ENCODE data around the gene MFAP5.

DNA sequence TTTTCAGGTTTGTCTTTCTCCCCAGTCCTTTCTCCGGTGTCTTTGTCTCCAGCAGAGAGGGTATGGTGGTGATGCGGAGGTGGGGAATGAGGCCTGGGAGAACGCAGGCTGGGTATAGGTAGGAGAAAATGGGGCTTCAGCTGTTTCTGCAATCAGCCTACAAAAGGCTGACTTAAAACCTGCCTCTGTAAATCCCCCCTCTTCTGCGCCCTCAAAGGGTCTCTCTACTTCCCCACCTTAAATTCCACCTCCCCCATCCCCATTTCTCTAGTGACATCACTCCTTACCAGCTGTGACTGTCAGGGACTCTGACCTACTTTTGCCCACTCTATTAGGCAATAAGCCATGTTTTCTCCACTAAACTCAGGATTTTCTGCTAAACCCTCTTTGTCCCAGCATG, 27.1 kb upstream of the MFAP5 start:
- TF ChIP-seq, protein P1, sequence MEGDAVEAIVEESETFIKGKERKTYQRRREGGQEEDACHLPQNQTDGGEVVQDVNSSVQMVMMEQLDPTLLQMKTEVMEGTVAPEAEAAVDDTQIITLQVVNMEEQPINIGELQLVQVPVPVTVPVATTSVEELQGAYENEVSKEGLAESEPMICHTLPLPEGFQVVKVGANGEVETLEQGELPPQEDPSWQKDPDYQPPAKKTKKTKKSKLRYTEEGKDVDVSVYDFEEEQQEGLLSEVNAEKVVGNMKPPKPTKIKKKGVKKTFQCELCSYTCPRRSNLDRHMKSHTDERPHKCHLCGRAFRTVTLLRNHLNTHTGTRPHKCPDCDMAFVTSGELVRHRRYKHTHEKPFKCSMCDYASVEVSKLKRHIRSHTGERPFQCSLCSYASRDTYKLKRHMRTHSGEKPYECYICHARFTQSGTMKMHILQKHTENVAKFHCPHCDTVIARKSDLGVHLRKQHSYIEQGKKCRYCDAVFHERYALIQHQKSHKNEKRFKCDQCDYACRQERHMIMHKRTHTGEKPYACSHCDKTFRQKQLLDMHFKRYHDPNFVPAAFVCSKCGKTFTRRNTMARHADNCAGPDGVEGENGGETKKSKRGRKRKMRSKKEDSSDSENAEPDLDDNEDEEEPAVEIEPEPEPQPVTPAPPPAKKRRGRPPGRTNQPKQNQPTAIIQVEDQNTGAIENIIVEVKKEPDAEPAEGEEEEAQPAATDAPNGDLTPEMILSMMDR (IDR thresholded peaks at IDR 0.05; ENCODE audit: low read length): no peak
- TF ChIP-seq EZH2 (IDR thresholded peaks at IDR 0.05; ENCODE audit: borderline replicate concordance, low read length): no peak
